SK-N-SH (cell line): ENCODE data around the gene PHF1. TPM values are rescaled to one million over a fixed set of nuclear protein-coding genes. Genes with fewer than 3 reads are reported as not detected.
A peak's percentile ranks its signal among the peaks of the same experiment; 100 is the strongest.

Experiments
- CTCF ChIA-PET: fragments of 300-600, 350-600 bp; formaldehyde crosslinking; extraction: SDS; loops from one replicate; lab custom pipeline; 2021; lab: Yijun Ruan, JAX
- POLR2A ChIA-PET: fragments of 350-600 bp; sonication (Branson Sonifier 250); formaldehyde crosslinking; extraction: SDS; loops from one replicate; lab custom pipeline; 2020; ENCODE audit warnings: antibody characterized with exemption, inconsistent platforms; lab: Yijun Ruan, JAX
- DNase-seq: peaks from one replicate; pipeline ENCODE4 v3.0.0; 2012
- H2AFZ ChIP-seq: fragments of 200-600 bp; sonication (generic); 2 replicates; pipeline ENCODE4 v1.8.1; 2016; ENCODE audit warnings: antibody characterized with exemption, mild to moderate bottlenecking, low read depth
- H3F3A ChIP-seq: fragments of 200-600 bp; sonication (generic); replicated peaks from 2 replicates; pipeline ENCODE3; 2016; ENCODE audit warnings: antibody characterized with exemption, mild to moderate bottlenecking; ENCODE audit not compliant: insufficient read depth
- H3K27ac ChIP-seq, 2 experiments: fragments of 200-500 bp in 1 of 2; fragments of 200-600 bp in 1 of 2; sonication (Bioruptor generic) in 1 of 2; sonication (generic), shearing (Covaris generic) in 1 of 2; 2 replicates each; pipeline versions ENCODE4 v1.5.1 to v1.6.1; 2014 to 2016; ENCODE audit warnings: low read depth in 2 of 2, inconsistent platforms in 1 of 2, low read length in 1 of 2, mild to moderate bottlenecking in 1 of 2, mixed read lengths in 1 of 2
- H3K27me3 ChIP-seq: fragments of 200-600 bp; sonication (generic), shearing (Covaris generic); 2 replicates; pipeline ENCODE4 v1.6.1; 2016; ENCODE audit warnings: mixed run types; ENCODE audit not compliant: insufficient read depth
- H3K36me3 ChIP-seq, 2 experiments: fragments of 200-500 bp in 1 of 2; fragments of 200-600 bp in 1 of 2; sonication (Bioruptor generic) in 1 of 2; sonication (generic) in 1 of 2; replicated peaks in 1 of 2; 2 replicates each; pipeline versions ENCODE3 to v1.5.1; 2014 to 2016; ENCODE audit warnings: low read length in 1 of 2, mild to moderate bottlenecking in 1 of 2; ENCODE audit not compliant: insufficient read depth in 2 of 2, control insufficient read depth in 1 of 2
- H3K4me1 ChIP-seq, 2 experiments: fragments of 200-500 bp in 1 of 2; fragments of 200-600 bp in 1 of 2; sonication (Bioruptor generic) in 1 of 2; sonication (generic), shearing (Covaris generic) in 1 of 2; 2 replicates each; pipeline versions ENCODE4 v1.5.1 to v1.6.1; 2014 to 2016; ENCODE audit warnings: low read depth in 1 of 2, low read length in 1 of 2, mixed run types in 1 of 2; ENCODE audit not compliant: insufficient read depth in 2 of 2, control insufficient read depth in 1 of 2
- H3K4me2 ChIP-seq: fragments of 200-600 bp; sonication (generic), shearing (Covaris generic); 2 replicates; pipeline ENCODE4 v1.6.1; 2017; ENCODE audit warnings: mixed run types
- H3K4me3 ChIP-seq, 2 experiments: fragments of 200-500 bp in 1 of 2; fragments of 200-600 bp in 1 of 2; sonication (Bioruptor generic) in 1 of 2; sonication (generic), shearing (Covaris generic) in 1 of 2; 2 replicates each; pipeline versions ENCODE4 v1.5.1 to v1.8.1; 2014 to 2016; ENCODE audit warnings: low read depth in 2 of 2, inconsistent platforms in 1 of 2, low read length in 1 of 2, mild to moderate bottlenecking in 1 of 2, mixed read lengths in 1 of 2, moderate library complexity in 1 of 2
- H3K79me2 ChIP-seq: fragments of 200-600 bp; sonication (generic); 2 replicates; pipeline ENCODE4 v1.8.1; 2017; ENCODE audit warnings: mild to moderate bottlenecking; ENCODE audit not compliant: insufficient read depth
- H3K9ac ChIP-seq: fragments of 200-600 bp; sonication (generic); 2 replicates; pipeline ENCODE4 v1.6.1; 2017; ENCODE audit warnings: mixed run types
- H3K9me2 ChIP-seq: fragments of 200-600 bp; sonication (generic); 2 replicates; pipeline ENCODE4 v1.6.1; 2017; ENCODE audit warnings: mixed run types
- H3K9me3 ChIP-seq: fragments of 200-600 bp; sonication (generic); 2 replicates; pipeline ENCODE4 v1.6.1; 2017; ENCODE audit warnings: mixed run types, mild to moderate bottlenecking, moderate library complexity
- H4K20me1 ChIP-seq: fragments of 200-600 bp; sonication (generic); 2 replicates; pipeline ENCODE4 v1.6.1; 2017; ENCODE audit warnings: mild to moderate bottlenecking, mixed run types; ENCODE audit not compliant: insufficient read depth
- CTCF ChIP-seq: fragments of 200-600 bp; sonication (generic); IDR thresholded peaks from 2 replicates; pipeline ENCODE4 v1.6.1; 2017; ENCODE audit warnings: antibody characterized with exemption, mild to moderate bottlenecking, moderate library complexity
- ELF1 ChIP-seq: IDR thresholded peaks from 2 replicates; pipeline ENCODE4 v1.4.0; 2012
- FOXJ3 ChIP-seq: sonication (generic); formaldehyde crosslinking; IDR thresholded peaks from 2 replicates; pipeline ENCODE4 v1.5.1; 2020; ENCODE audit warnings: mild to moderate bottlenecking, missing genetic modification reagents
- FOXM1 ChIP-seq: IDR thresholded peaks from 2 replicates; pipeline ENCODE4 v1.4.0; 2012; ENCODE audit warnings: low read depth, mild to moderate bottlenecking
- GABPA ChIP-seq: IDR thresholded peaks from 2 replicates; pipeline ENCODE4 v1.4.0; 2012; ENCODE audit warnings: low read depth, mild to moderate bottlenecking
- JUND ChIP-seq: IDR thresholded peaks from 2 replicates; pipeline ENCODE4 v1.4.0; 2012
- MXI1 ChIP-seq: IDR thresholded peaks from 2 replicates; pipeline ENCODE4 v1.6.1; 2012; ENCODE audit warnings: mild to moderate bottlenecking, low read depth, low read length, improper control_type of control experiment
- NRF1 ChIP-seq: IDR thresholded peaks from 2 replicates; pipeline ENCODE4 v1.6.1; 2012; ENCODE audit warnings: low read depth, mild to moderate bottlenecking, low read length
- POLR2AphosphoS5 ChIP-seq: IDR thresholded peaks from 2 replicates; pipeline ENCODE4 v1.6.1; 2012; ENCODE audit warnings: low read depth, low read length
- RAD21 ChIP-seq: IDR thresholded peaks from 2 replicates; pipeline ENCODE4 v1.6.1; 2012; ENCODE audit warnings: mild to moderate bottlenecking, low read length
- RCOR1 ChIP-seq: fragments of 150-350 bp; IDR thresholded peaks from 2 replicates; pipeline ENCODE4 v1.6.1; 2017; ENCODE audit warnings: antibody characterized with exemption, low read length
- RFX5 ChIP-seq: IDR thresholded peaks from 2 replicates; pipeline ENCODE4 v1.6.1; 2012; ENCODE audit warnings: mild to moderate bottlenecking, improper control_type of control experiment, low read length
- RXRA ChIP-seq: IDR thresholded peaks from 2 replicates; pipeline ENCODE4 v1.4.0; 2012; ENCODE audit warnings: low read depth, mild to moderate bottlenecking, borderline replicate concordance
- SIN3A ChIP-seq: IDR thresholded peaks from 2 replicates; pipeline ENCODE4 v1.6.1; 2012; ENCODE audit warnings: low read depth, mild to moderate bottlenecking, low read length, moderate library complexity, borderline replicate concordance
- SMC3 ChIP-seq: IDR thresholded peaks from 2 replicates; pipeline ENCODE4 v1.6.1; 2012; ENCODE audit warnings: low read depth, low read length, improper control_type of control experiment
- TEAD4 ChIP-seq: IDR thresholded peaks from 2 replicates; pipeline ENCODE4 v1.4.0; 2012; ENCODE audit warnings: mild to moderate bottlenecking, borderline replicate concordance; ENCODE audit not compliant: insufficient read depth
- WGBS: methylation state at CpG from one replicate; pipeline ENCODE4 v1.1.6; 2017; ENCODE audit warnings: low lambda C conversion rate; 5-methylcytosine and 5-hydroxymethylcytosine counted together
- polyA plus RNA-seq, 3 experiments: library from polyadenylated mRNA; depleted of rRNA; stranded (reverse); fragments of >200 nt; gene quantifications; 2 replicates each; pipeline ENCODE4 v1.2.3, GENCODE V29; 2012

Gene PHF1
- polyA plus RNA-seq, 1 of the 3 experiments (the other 2 are of a cell fraction) = 48.7 TPM

GRCh38 chr6:33390173-33390572 lies 20.6 kb upstream of the PHF1 start:
- POLR2A ChIA-PET = no interaction called here
- no peak for TF ChIP-seq POLR2AphosphoS5
- TF ChIP-seq TEAD4 = no peak
- peaks cover 4% of the 10 kb centered on the region; the same call in 1 of the 2 replicates for H4K20me1 ChIP-seq
- no peaks in the 10 kb centered on the region for H3K27me3 ChIP-seq
- no peak overlapping the region; the same call in 1 of the 2 replicates for H2AFZ ChIP-seq
- H3K9me3 ChIP-seq = no peaks in the 10 kb centered on the region
- no peaks in the 10 kb centered on the region for H3K36me3 ChIP-seq
- H3K4me3 ChIP-seq = no peak overlapping the region
- H3K9ac ChIP-seq = no peak overlapping the region
- no peaks in the 10 kb centered on the region for H3K9me2 ChIP-seq
- H3K79me2 ChIP-seq = peaks cover 36% of the 10 kb centered on the region
- H3K27ac ChIP-seq = peak overlapping the region in 1 of 2 experiments; percentile 87; a peak in 1 of 4 replicates
- H3K4me1 ChIP-seq = peaks cover 0 to 16% of the 10 kb centered on the region in 2 experiments; a peak in 3 of 4 replicates
- DNase-seq = no peak
- CTCF ChIA-PET = interaction anchor here (0.8 to 2.5 kb wide), 13 partner anchors 11 to 141 kb away, joined by 3 to 22 read pairs (median 5); partner anchors contain the start of genes CUTA and PHF1
- WGBS = 85% methylated on average over 2 of the region's 2 CpGs
- H3K4me2 ChIP-seq = no peak overlapping the region
- H3F3A ChIP-seq = peaks cover 5% of the 10 kb centered on the region

- peak overlapping the region; percentile 38; the same call in 1 of the 2 replicates for H3K4me2 ChIP-seq
- peaks cover 5% of the 10 kb centered on the region for H3F3A ChIP-seq
- no peaks in the 10 kb centered on the region for H3K9me3 ChIP-seq
- H3K79me2 ChIP-seq = peaks cover 42% of the 10 kb centered on the region
- H3K27me3 ChIP-seq = no peaks in the 10 kb centered on the region
- H3K27ac ChIP-seq = peak overlapping the region; percentile 84 to 87
- 91% methylated on average over 9 of the region's 9 CpGs for WGBS
- DNase-seq = no peak
- H3K4me3 ChIP-seq = peak overlapping the region; percentile 19 to 38; a peak in 2 of 4 replicates
- TF ChIP-seq POLR2AphosphoS5 (no peak), NRF1 (no peak), RAD21 (no peak), FOXM1 (no peak), CTCF (no peak)
- H3K4me1 ChIP-seq = peaks cover 0 to 16% of the 10 kb centered on the region in 2 experiments; a peak in 3 of 4 replicates
- peaks cover 4% of the 10 kb centered on the region; the same call in 1 of the 2 replicates for H4K20me1 ChIP-seq
- POLR2A ChIA-PET = no interaction called here
- no peaks in the 10 kb centered on the region for H3K9me2 ChIP-seq
- H3K9ac ChIP-seq = peak overlapping the region; percentile 36; the same call in 1 of the 2 replicates
- H2AFZ ChIP-seq = peak overlapping the region; percentile 95
- no peaks in the 10 kb centered on the region for H3K36me3 ChIP-seq
- CTCF ChIA-PET = interaction anchor here (0.6 to 2.5 kb wide), 28 partner anchors 9 to 163 kb away, joined by 3 to 22 read pairs (median 4); partner anchors contain the start of genes CUTA, PHF1 and ZBTB9
These were observed 20.0 kb upstream of the PHF1 start for GRCh38 chr6:33390767-33391277.

GRCh38 chr6:33391278-33391921 lies 19.4 kb upstream of the PHF1 start, which contains the start of gene KIFC1:
TSS of gene KIFC1 (plus strand) at chr6:33391823. CDS start at chr6:33391986, 163 bp downstream.
- peak within 1 kb of the TSS; percentile 91 for H3K4me2 ChIP-seq
- peaks cover 5% of the 10 kb centered on the region for H3F3A ChIP-seq
- H3K9me3 ChIP-seq = no peaks in the 10 kb centered on the region
- no peaks in the 10 kb centered on the region for H3K36me3 ChIP-seq
- H3K79me2 ChIP-seq = peaks cover 48% of the 10 kb centered on the region
- ChIA-PET CTCF (interaction anchor here (0.7 to 2.5 kb wide), 24 partner anchors 9 to 99 kb away, joined by 3 to 22 read pairs (median 4); partner anchors contain the start of genes CUTA, PHF1 and ZBTB9), POLR2A (interaction anchor here (1.0 kb wide), 1 partner anchor 92 kb away, joined by 5 read pairs; no protein-coding TSS in a partner anchor)
- H3K4me1 ChIP-seq = peaks cover 0 to 16% of the 10 kb centered on the region in 2 experiments; a peak in 3 of 4 replicates
- H3K27ac ChIP-seq = peak within 1 kb of the TSS; percentile 84 to 87
- H3K9me2 ChIP-seq = no peaks in the 10 kb centered on the region
- H3K4me3 ChIP-seq = peak within 1 kb of the TSS; percentile 66 to 92
- H3K27me3 ChIP-seq = no peaks in the 10 kb centered on the region
- peak within 1 kb of the TSS; percentile 95 for H2AFZ ChIP-seq
- WGBS = 0% methylated on average over 36 of the region's 67 CpGs
- peak within 1 kb of the TSS; percentile 84 for H3K9ac ChIP-seq
- peaks cover 4% of the 10 kb centered on the region; the same call in 1 of the 2 replicates for H4K20me1 ChIP-seq
- peak; percentile 93 for DNase-seq
- no peak; the same call in none of the 2 replicates for TF ChIP-seq RFX5
- TF ChIP-seq NRF1 = peak; percentile 78
- TF ChIP-seq TEAD4 = no peak
- TF ChIP-seq GABPA = peak; percentile 83
- TF ChIP-seq JUND = no peak
- TF ChIP-seq RXRA = no peak
- 0 out of 2 replicates have a peak, but pooled peaks have one; percentile 57 for TF ChIP-seq FOXJ3 (CRISPR knock-in tag)
- TF ChIP-seq POLR2AphosphoS5 = peak; percentile 31; the same call in 1 of the 2 replicates
- peak; percentile 85 for TF ChIP-seq MXI1
- peak; percentile 99 for TF ChIP-seq SIN3A
- TF ChIP-seq SMC3 = peak; percentile 90
- TF ChIP-seq RCOR1 = peak; percentile 29; the same call in 1 of the 2 replicates
- peak; percentile 75 for TF ChIP-seq ELF1
- peak; percentile 67 for TF ChIP-seq RAD21
- TF ChIP-seq FOXM1 = peak; percentile 96
